Fibroblast of lung (primary cell): ENCODE measurements around the gene DNAH5.

Experiments used
- CTCF ChIP-seq, 2 donors: IDR thresholded peaks in 1 of 2; conservative IDR thresholded peaks in 1 of 2; 1 replicate in 1 of 2; 2 replicates in 1 of 2; pipeline ENCODE4 v1.5.1; 2011 to 2012; ENCODE audit warnings: low read length in 2 of 2, control low read depth in 1 of 2, inconsistent platforms in 1 of 2, low read depth in 1 of 2, mild to moderate bottlenecking in 1 of 2
- EZH2 ChIP-seq: IDR thresholded peaks from 2 replicates; pipeline ENCODE4 v1.5.1; 2012; ENCODE audit warnings: low read length, control low read depth, mild to moderate bottlenecking; ENCODE audit errors: missing control alignments

- TF ChIP-seq CTCF (conservative IDR thresholded peaks at IDR 0.05 in 1 of 2, IDR thresholded peaks at IDR 0.05 in 1 of 2; ENCODE audit: low read depth in 1 of 2, low read length in 2 of 2) (no peak), EZH2 (no peak)
These were observed 270.1 kb downstream of the DNAH5 start for GRCh38 chr5:13674391-13674790.
